CD14-positive monocyte (primary cell): ENCODE measurements around the gene SHROOM2. TPM values are rescaled to one million over a fixed set of nuclear protein-coding genes. Genes with fewer than 3 reads are reported as not detected.

Experiments used
- DNase-seq, 3 donors: peaks; one replicate each; pipeline ENCODE4 v3.0.0-alpha.2; 2011 to 2022
- H2AFZ ChIP-seq: 2 replicates; pipeline ENCODE4 v1.6.0; 2012; ENCODE audit warnings: mild to moderate bottlenecking, low read depth, low read length, inconsistent platforms; ENCODE audit not compliant: insufficient read depth, poor library complexity, severe bottlenecking
- H3K27ac ChIP-seq, 2 donors: 1 replicate in 1 of 2; 2 replicates in 1 of 2; pipeline ENCODE4 v1.5.1; 2012 to 2013; ENCODE audit warnings: low read length in 2 of 2, control low read depth in 1 of 2, inconsistent platforms in 1 of 2, low read depth in 1 of 2, mild to moderate bottlenecking in 1 of 2
- H3K27me3 ChIP-seq, 2 donors: one replicate each; pipeline versions ENCODE4 v1.6.0 to v1.6.1; 2011 to 2013; ENCODE audit warnings: low read length in 2 of 2; ENCODE audit not compliant: control insufficient read depth in 2 of 2, insufficient read depth in 2 of 2
- H3K36me3 ChIP-seq, 2 donors: replicated peaks in 1 of 2; 1 replicate in 1 of 2; 2 replicates in 1 of 2; pipeline versions ENCODE4 v1.5.1 to v1.6.1; 2012 to 2013; ENCODE audit warnings: low read length in 2 of 2, control low read depth in 1 of 2, inconsistent platforms in 1 of 2, mild to moderate bottlenecking in 1 of 2; ENCODE audit not compliant: insufficient read depth in 2 of 2, control insufficient read depth in 1 of 2
- H3K4me1 ChIP-seq, 2 donors: 1 replicate in 1 of 2; 2 replicates in 1 of 2; pipeline versions ENCODE4 v1.5.1 to v1.6.1; 2012 to 2013; ENCODE audit warnings: low read length in 2 of 2, control low read depth in 1 of 2, inconsistent platforms in 1 of 2, mild to moderate bottlenecking in 1 of 2, moderate library complexity in 1 of 2; ENCODE audit not compliant: insufficient read depth in 2 of 2, control insufficient read depth in 1 of 2
- H3K4me2 ChIP-seq: replicated peaks from 2 replicates; pipeline ENCODE3; 2012; ENCODE audit warnings: low read length, moderate library complexity, mild to moderate bottlenecking; ENCODE audit not compliant: poor library complexity, severe bottlenecking; ENCODE audit errors: extremely low read depth
- H3K4me3 ChIP-seq, 3 experiments: fragments of 200-600 bp in 1 of 3; sonication (generic) in 1 of 3; replicated peaks in 1 of 3; 1 replicate in 2 of 3; 2 replicates in 1 of 3; pipeline ENCODE4 v1.5.1; 2011 to 2013; ENCODE audit warnings: low read length in 3 of 3, mild to moderate bottlenecking in 3 of 3, control low read depth in 2 of 3, low read depth in 2 of 3, inconsistent platforms in 1 of 3, moderate library complexity in 1 of 3
- H3K79me2 ChIP-seq: 2 replicates; pipeline ENCODE4 v1.6.0; 2012; ENCODE audit warnings: mild to moderate bottlenecking, control low read depth, inconsistent platforms, low read length, moderate library complexity; ENCODE audit not compliant: insufficient read depth
- H3K9ac ChIP-seq: 2 replicates; pipeline ENCODE4 v1.6.0; 2017; ENCODE audit warnings: low read length, mild to moderate bottlenecking; ENCODE audit not compliant: insufficient read depth, poor library complexity, severe bottlenecking
- H3K9me3 ChIP-seq, 2 donors: replicated peaks in 1 of 2; 1 replicate in 1 of 2; 2 replicates in 1 of 2; pipeline versions ENCODE4 v1.5.1 to v1.6.1; 2012 to 2013; ENCODE audit warnings: low read length in 2 of 2, control low read depth in 1 of 2; ENCODE audit not compliant: control insufficient read depth in 1 of 2, insufficient read depth in 1 of 2
- H4K20me1 ChIP-seq: 2 replicates; pipeline ENCODE4 v1.6.0; 2012; ENCODE audit warnings: mild to moderate bottlenecking, low read length, control low read depth, moderate library complexity; ENCODE audit not compliant: insufficient read depth
- H3K27ac Mint-ChIP-seq, 7 donors: one replicate each; pipeline ENCODE4 v1.8.0; 2020; ENCODE audit warnings: mild to moderate bottlenecking in 7 of 7, mixed read lengths in 7 of 7, moderate library complexity in 6 of 7, inconsistent platforms in 2 of 7
- H3K27me3 Mint-ChIP-seq, 3 donors: one replicate each; pipeline ENCODE4 v1.8.0; 2021 to 2022; ENCODE audit warnings: low read depth in 3 of 3, mild to moderate bottlenecking in 3 of 3, mixed read lengths in 3 of 3, moderate library complexity in 3 of 3, inconsistent platforms in 1 of 3
- H3K36me3 Mint-ChIP-seq, 2 donors: one replicate each; pipeline ENCODE4 v1.8.0; 2020; ENCODE audit warnings: mixed read lengths in 2 of 2, inconsistent platforms in 1 of 2, mild to moderate bottlenecking in 1 of 2
- H3K4me1 Mint-ChIP-seq: one replicate; pipeline ENCODE4 v1.8.0; 2020; ENCODE audit warnings: mild to moderate bottlenecking, mixed read lengths
- H3K4me3 Mint-ChIP-seq, 2 donors: one replicate each; pipeline ENCODE4 v1.8.0; 2020; ENCODE audit warnings: mild to moderate bottlenecking in 2 of 2, mixed read lengths in 2 of 2, moderate library complexity in 1 of 2
- H3K9me3 Mint-ChIP-seq, 7 donors: one replicate each; pipeline ENCODE4 v1.8.0; 2020 to 2022; ENCODE audit warnings: mixed read lengths in 7 of 7, mild to moderate bottlenecking in 6 of 7, moderate library complexity in 6 of 7, inconsistent platforms in 2 of 7
- CTCF ChIP-seq: fragments of 200-600 bp; IDR thresholded peaks from one replicate; pipeline ENCODE4 v1.8.0; 2022; ENCODE audit warnings: antibody characterized with exemption, mild to moderate bottlenecking
- WGBS: methylation state at CpG from one replicate; pipeline ENCODE4 v1.1.5; 2013; ENCODE audit warnings: missing lambda C conversion rate; ENCODE audit not compliant: insufficient coverage; 5-methylcytosine and 5-hydroxymethylcytosine counted together
- intact Hi-C, 2 donors: fragments of 100-400 bp; cut with micrococcal nuclease; formaldehyde crosslinking; loops; one replicate each; pipeline versions ENCODE4 v1.15.0 to v1.15.1; 2023
- polyA plus RNA-seq, 3 donors: library from polyadenylated mRNA; depleted of rRNA in 1 of 3; unstranded in 2 of 3; stranded (reverse) in 1 of 3; fragments of 300-500 nt in 2 of 3; fragments of >200 nt in 1 of 3; fragmentation: Illumina TruSeq in 2 of 3; gene quantifications; 1 replicate in 2 of 3; 2 replicates in 1 of 3; pipeline ENCODE4 v1.2.3, GENCODE V29; 2012 to 2021

Gene SHROOM2
- polyA plus RNA-seq, 3 donors, result not detected

GRCh38 chrX:9825129-9825790 is 39.0 kb downstream of the SHROOM2 start:
- Histone ChIP-seq H3K27ac (no peak overlapping the region), H3K79me2 (no peaks in the 10 kb centered on the region), H3K4me2 (no peak overlapping the region), H2AFZ (no peak overlapping the region), H3K9ac (no peak overlapping the region), H3K4me1 (no peaks in the 10 kb centered on the region), H3K9me3 (no peaks in the 10 kb centered on the region), H3K36me3 (no peaks in the 10 kb centered on the region), H4K20me1 (no peaks in the 10 kb centered on the region), H3K4me3 (no peak overlapping the region), H3K27me3 (no peaks in the 10 kb centered on the region)
- TF ChIP-seq CTCF, result no peak
- Mint-ChIP-seq H3K27ac (peak overlapping the region in 1 of 7 donors; percentile 24), H3K4me3 (no peak overlapping the region), H3K27me3 (peaks cover 17 to 23% (median 17%) of the 10 kb centered on the region in 3 donors), H3K9me3 (no peaks in the 10 kb centered on the region), H3K36me3 (no peaks in the 10 kb centered on the region), H3K4me1 (no peaks in the 10 kb centered on the region)
- intact Hi-C loops, result loop anchor here in 1 of 2 donors (5.0 kb wide), 1 partner anchor 422 kb away; no protein-coding TSS in a partner anchor
- no CpG with 5 or more reads among the region's 6 CpGs for WGBS
- DNase-seq, result no peak

GRCh38 chrX:9825966-9826365 is 39.7 kb downstream of the SHROOM2 start:
- Histone ChIP-seq H3K4me3 (no peak overlapping the region), H3K27me3 (no peaks in the 10 kb centered on the region), H3K27ac (no peak overlapping the region), H3K4me2 (no peak overlapping the region), H3K79me2 (no peaks in the 10 kb centered on the region), H3K36me3 (no peaks in the 10 kb centered on the region), H2AFZ (no peak overlapping the region), H3K4me1 (no peaks in the 10 kb centered on the region), H3K9ac (no peak overlapping the region), H3K9me3 (no peaks in the 10 kb centered on the region), H4K20me1 (no peaks in the 10 kb centered on the region)
- TF ChIP-seq CTCF, result no peak
- 100% methylated on average over 1 of the region's 8 CpGs for WGBS
- Mint-ChIP-seq H3K4me3 (no peak overlapping the region), H3K27me3 (peaks cover 17 to 23% (median 21%) of the 10 kb centered on the region in 3 donors), H3K9me3 (peaks cover 0 to 4% (median 0%) of the 10 kb centered on the region in 7 donors), H3K36me3 (no peaks in the 10 kb centered on the region), H3K27ac (peak overlapping the region in 1 of 7 donors; percentile 24), H3K4me1 (no peaks in the 10 kb centered on the region)
- DNase-seq, result no peak
- intact Hi-C loops, result loop anchor here in 1 of 2 donors (5.0 kb wide), 1 partner anchor 421 kb away; no protein-coding TSS in a partner anchor
